Body of pancreas (tissue), 4 donors: ENCODE results near the gene PHPT1.

Source experiments
- CTCF ChIP-seq, 7 experiments: fragments of 450-650 bp in 4 of 7; fragments of 200-600 bp in 3 of 7; sonication (generic) in 3 of 7; IDR thresholded peaks; one replicate each; pipeline ENCODE4 v1.5.1; 2016 to 2019; ENCODE audit warnings: antibody characterized with exemption in 7 of 7
- POLR2A ChIP-seq, 3 donors: fragments of 450-650 bp; IDR thresholded peaks; one replicate each; pipeline ENCODE4 v1.6.1; 2016; ENCODE audit warnings: antibody characterized with exemption in 3 of 3, mild to moderate bottlenecking in 2 of 3

- no peak for TF ChIP-seq POLR2A (IDR thresholded peaks at IDR 0.05)
- TF ChIP-seq CTCF (IDR thresholded peaks at IDR 0.05) = no peak
Measured at GRCh38 chr9:136865041-136865767, 16.0 kb downstream of the PHPT1 start.
